22Rv1 (cell line): ENCODE results near the gene BLOC1S5.

ENCODE experiments used
- ZFX ChIP-seq: fragments of 450-650 bp; IDR thresholded peaks from 2 replicates; pipeline ENCODE4 v1.6.1; 2017; ENCODE audit warnings: antibody characterized with exemption, borderline replicate concordance
- TF ChIP-seq, protein P1 (sequence below): fragments of 450-650 bp; IDR thresholded peaks from 2 replicates; pipeline ENCODE4 v1.5.1; 2017; ENCODE audit warnings: mild to moderate bottlenecking

DNA sequence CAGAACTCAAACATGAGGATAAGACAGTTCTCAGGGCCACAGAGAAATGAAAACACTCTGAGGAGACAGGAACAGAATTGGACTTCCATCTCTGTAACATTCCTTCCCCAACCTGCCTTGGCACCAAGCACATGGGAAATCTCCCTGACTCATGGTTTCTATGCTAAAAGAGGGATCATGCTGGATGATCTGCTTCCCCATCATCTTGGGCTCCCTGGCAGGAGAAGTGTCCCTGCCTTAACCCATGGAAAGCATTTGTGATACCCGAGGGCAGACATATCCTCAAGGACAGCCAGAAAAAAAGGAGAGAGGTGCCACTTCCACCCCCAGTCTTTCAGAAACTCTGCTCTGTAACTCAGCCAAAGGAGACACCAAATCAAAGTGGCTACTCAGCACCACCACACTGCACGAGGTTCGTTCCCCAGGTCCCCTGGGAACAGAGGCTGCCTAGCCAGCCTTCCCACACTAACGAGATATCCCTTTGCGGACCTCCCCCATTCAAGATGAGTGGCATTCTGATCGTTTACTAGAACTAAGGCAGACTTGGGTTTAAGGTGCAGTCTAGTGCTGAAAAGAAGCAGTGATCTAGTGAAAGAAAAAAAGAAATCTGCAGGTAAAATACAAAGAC is 34.8 kb downstream of the BLOC1S5 start:
- TF ChIP-seq, protein P1, sequence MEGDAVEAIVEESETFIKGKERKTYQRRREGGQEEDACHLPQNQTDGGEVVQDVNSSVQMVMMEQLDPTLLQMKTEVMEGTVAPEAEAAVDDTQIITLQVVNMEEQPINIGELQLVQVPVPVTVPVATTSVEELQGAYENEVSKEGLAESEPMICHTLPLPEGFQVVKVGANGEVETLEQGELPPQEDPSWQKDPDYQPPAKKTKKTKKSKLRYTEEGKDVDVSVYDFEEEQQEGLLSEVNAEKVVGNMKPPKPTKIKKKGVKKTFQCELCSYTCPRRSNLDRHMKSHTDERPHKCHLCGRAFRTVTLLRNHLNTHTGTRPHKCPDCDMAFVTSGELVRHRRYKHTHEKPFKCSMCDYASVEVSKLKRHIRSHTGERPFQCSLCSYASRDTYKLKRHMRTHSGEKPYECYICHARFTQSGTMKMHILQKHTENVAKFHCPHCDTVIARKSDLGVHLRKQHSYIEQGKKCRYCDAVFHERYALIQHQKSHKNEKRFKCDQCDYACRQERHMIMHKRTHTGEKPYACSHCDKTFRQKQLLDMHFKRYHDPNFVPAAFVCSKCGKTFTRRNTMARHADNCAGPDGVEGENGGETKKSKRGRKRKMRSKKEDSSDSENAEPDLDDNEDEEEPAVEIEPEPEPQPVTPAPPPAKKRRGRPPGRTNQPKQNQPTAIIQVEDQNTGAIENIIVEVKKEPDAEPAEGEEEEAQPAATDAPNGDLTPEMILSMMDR = no peak
- no peak for TF ChIP-seq ZFX
